ENCODE results near the gene ZNF77. TPM values are rescaled to one million over a fixed set of nuclear protein-coding genes. Genes with fewer than 3 reads are reported as not detected.

ZNF77 gene
- total RNA-seq = 1.6 and 4.1 TPM in 2 replicates

DNA sequence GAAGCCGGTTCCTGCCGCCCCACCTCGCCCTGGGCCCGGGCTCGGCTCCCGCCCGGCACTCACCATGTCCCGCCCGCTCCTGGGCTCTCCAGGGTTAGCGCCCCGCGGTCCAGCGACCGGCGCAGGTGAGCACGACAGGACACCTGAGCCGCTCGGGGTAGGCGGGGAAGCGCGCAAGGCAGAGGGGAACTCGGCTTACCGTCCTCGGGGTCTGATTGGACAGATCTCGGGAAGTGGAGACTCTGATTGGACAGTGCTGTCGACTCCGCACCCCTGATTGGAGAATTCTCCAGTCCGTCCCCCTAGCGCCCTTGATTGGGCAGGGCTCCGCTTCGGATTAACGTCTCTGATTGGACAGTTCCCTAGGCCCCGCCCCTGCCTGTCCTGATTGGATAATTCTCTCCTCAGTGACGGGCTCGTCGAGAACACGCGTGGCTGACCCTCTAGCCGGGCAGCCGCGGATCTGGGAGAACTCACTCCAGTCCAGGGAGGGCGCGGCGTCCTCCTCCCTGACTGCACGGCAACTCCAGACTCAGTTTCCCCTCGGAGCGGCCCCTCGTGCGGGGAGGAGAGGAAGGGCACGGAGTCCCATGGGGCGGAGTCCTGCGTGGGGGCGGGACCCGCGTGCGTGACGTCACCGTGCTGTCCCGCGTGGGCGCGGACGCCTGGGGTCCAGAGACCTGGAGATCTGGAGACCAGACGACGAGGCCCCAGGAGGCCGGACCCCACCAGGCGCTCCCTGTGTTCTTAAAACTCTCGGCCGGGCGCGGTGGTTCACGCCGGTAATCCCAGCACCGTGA, at the start of gene ZNF77:
ZNF77 (minus strand) TSS at position 197 of the 800 bp plus-strand sequence; CDS start at position 66, 131 bp downstream.

GRCh38 chr19:2977001-2977745, 32.4 kb upstream of the ZNF77 start, which contains the start of gene TLE6:
Gene TLE6 (plus strand): TSS chr19:2977564. CDS start chr19:2978234, 670 bp downstream.

DNA sequence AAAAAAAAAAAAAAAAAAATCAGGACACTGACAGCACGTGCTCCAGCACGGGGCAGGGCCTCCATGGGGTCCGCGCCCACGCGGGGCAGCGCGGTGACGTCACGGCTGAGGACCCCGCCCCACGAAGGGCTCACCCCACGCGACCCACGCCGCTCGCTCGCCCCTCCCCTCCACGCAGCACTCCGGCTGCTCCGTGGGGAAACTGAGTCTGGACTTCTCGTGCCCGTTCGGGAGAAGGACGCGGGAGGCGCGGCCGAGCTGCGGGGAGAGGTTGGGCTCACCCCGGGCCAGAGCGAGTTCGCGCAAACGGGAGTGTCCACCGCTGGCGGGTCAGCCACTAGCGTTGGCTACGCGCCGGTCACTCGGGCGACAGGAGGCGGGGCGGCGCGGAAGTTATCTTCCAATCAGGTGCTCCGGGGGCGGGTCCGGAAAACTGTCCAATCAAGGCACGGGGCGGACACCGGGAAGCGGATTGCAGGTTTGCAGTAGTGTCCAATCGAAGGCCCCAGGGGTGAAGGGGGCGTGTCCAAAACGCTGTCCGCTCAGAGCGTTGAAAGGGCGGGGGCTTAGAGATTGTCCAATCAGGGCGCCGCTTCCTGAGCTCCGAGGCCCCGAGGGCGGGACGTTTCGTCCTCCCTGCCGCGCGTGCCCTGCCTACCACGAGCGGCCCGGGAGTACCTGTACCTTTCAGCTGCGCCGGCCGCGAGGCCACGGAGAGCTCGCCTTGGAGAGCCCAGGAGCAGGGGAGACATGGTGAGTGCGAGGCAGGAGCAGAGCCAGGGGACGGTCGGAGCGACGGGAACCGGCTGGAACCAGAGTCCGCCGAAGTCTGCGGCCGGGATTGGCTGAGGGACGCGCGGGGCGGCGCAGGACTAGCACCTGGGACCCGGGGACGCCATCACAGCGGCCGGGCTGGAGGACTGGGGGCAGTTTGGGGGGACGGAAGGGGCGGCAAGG, 44.2 kb downstream of the ZNF77 start, which contains the start of gene ZNF57:
ZNF57 (plus strand) TSS at position 633 of the 957 bp plus-strand sequence; CDS start at position 751, 118 bp downstream.

Other genes with a start within 250 kb of the ZNF77 start
- under 0.01 and 1.1 TPM in 2 replicates for gene GNG7, start 242.3 kb downstream of the ZNF77 start, total RNA-seq
- 2.3 and 7.2 TPM in 2 replicates for gene DIRAS1, start 223.6 kb downstream of the ZNF77 start, total RNA-seq
- gene SLC39A3, start 205.0 kb downstream of the ZNF77 start, total RNA-seq = 38.9 and 51.1 TPM in 2 replicates
- gene SGTA, start 161.7 kb downstream of the ZNF77 start, total RNA-seq = 76.7 and 92.1 TPM in 2 replicates
- gene THOP1, start 159.5 kb downstream of the ZNF77 start, total RNA-seq = 54.4 and 181 TPM in 2 replicates
- gene ZNF554, start 125.1 kb downstream of the ZNF77 start, total RNA-seq = 0.98 and 2.9 TPM in 2 replicates
- gene ZNF555, start 103.5 kb downstream of the ZNF77 start, total RNA-seq = 3.1 and 5.3 TPM in 2 replicates
- gene ZNF556, start 77.6 kb downstream of the ZNF77 start, total RNA-seq = 0.16 TPM in 1 of 2 replicates, not detected in the other
- gene ZNF57, start 44.0 kb downstream of the ZNF77 start, total RNA-seq = 3.1 and 3.2 TPM in 2 replicates
- 0.49 and 0.51 TPM in 2 replicates for gene TLE6, start 32.6 kb upstream of the ZNF77 start, total RNA-seq
- 0.16 and 5.6 TPM in 2 replicates for gene TLE2, start 84.3 kb upstream of the ZNF77 start, total RNA-seq
- gene TLE5, start 117.5 kb upstream of the ZNF77 start, total RNA-seq = 288 and 469 TPM in 2 replicates
- gene GNA11, start 149.4 kb upstream of the ZNF77 start, total RNA-seq = 54.0 and 85.6 TPM in 2 replicates
- gene GNA15, start 191.1 kb upstream of the ZNF77 start, total RNA-seq = not detected in 2 replicates
- 0.38 TPM in 1 of 2 replicates, not detected in the other for gene S1PR4, start 233.8 kb upstream of the ZNF77 start, total RNA-seq
- 65.3 and 128 TPM in 2 replicates for gene NCLN, start 241.0 kb upstream of the ZNF77 start, total RNA-seq

Measured in mesangial cell (primary cell).